ENCODE data around the gene HK2.
"Not testable (repeated sequence)": the region's sequence is repeated elsewhere in the genome, so short reads cannot be mapped to it uniquely, and the experiment has no call there.

The HK2 gene

DNA sequence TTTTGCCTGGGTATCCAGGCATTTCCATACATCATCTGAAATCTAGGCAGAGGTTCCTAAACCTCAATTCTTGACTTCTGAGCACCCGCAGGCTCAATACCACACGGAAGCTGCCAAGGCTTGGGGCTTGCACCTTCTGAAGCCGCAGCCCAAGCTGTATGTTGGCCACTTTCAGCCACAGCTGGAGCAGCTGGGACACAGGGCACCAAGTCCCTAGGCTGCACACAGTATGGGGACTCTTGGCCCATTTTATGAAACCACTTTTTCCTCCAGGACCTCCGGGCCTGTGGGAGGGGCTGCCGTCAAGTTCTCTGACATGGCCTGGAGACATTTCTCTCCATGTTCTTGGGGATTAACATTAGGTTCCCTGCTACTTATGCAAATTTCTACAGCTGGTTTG, 72.5 kb downstream of the HK2 start:
- no peak for DNase-seq

DNA sequence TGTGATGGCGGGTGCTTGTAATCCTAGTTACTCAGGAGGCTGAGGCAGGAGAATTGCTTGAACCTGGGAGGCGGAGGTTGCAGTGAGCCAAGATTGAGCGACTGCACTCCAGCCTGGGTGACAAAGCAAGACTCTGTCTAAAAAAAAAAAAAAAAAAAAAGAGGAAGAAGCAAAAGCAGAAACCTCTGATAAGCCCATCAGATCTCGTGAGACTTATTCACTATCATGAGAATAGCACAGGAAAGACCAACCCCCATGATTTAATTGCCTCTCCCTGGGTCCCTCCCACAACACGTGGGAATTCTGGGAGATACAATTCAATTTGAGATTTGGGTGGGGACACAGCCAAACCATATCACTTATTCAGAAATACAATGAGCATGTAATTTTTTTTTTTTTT, 73.6 kb downstream of the HK2 start:
- not testable (repeated sequence) for DNase-seq

DNA sequence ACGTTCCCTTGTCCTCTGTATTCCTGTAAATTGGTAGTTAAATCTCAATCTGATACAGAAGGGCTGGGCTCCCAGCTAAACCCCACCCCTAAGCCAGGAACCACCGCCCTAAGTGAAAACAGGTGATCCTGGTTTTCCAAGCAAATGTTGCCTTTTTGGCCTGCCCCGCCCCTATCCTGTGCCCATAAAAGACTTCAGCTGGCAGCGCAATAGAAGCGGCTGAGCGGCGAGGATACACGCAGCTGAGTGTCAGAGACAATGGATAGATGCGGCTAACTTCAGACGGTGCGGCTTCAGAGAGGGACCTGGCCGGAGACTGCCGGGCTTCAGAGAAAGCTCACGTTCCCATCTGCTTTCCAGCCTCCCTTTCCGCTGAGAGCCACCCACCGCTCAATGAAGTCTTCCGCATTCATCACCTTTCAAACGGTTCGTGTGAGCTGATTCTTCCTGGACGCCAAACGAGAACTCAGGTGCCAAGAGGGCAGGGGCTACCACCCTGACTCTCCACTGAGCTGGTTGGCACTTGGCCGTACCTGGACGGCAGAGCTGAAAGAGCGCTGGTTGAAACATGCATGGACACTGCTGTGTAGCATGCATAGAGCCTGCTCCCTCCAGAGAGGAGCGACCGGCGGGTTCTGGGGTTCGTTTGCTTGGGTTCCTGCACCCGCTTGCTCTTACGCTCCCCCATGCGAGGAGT, 75.0 kb downstream of the HK2 start:
- no peak for DNase-seq

DNA sequence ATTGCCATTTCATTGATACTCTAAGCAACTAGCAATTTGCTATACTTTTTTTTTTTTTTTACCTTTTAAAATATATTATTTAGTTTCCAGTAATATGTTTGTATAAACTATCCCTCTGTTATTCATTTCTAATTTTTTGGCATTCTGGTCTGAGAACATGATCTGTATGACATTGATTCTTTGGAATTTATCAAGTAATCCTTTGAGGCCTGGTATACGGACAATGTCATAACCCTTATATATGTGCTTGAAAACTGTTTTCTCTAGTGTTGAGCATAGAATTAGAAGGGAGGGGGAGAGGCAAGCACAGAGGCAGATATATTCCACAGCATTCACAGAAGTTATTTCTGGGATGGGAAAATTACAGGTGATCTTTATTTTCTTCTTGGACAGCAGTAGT, 76.3 kb downstream of the HK2 start:
- DNase-seq = no peak

DNA sequence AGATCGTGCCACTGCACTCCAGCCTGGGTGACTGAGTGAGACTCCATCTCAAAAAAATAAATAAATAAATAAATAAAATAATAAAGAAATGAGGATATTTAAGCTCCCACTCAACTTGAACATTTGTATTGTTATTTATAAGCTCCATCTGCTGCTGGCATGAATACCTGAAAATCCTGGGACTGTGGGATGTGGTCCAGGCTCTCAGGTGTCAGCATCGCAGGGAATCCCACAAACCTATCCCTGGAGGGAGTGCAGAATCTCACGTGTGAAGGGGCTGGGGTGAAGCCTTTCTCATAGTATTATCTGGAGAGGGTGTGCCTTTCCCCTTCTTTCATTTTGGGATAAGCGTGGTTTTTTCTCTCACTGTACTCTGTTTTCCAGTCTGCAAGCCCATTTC, 77.1 kb downstream of the HK2 start:
- no peak for DNase-seq

DNA sequence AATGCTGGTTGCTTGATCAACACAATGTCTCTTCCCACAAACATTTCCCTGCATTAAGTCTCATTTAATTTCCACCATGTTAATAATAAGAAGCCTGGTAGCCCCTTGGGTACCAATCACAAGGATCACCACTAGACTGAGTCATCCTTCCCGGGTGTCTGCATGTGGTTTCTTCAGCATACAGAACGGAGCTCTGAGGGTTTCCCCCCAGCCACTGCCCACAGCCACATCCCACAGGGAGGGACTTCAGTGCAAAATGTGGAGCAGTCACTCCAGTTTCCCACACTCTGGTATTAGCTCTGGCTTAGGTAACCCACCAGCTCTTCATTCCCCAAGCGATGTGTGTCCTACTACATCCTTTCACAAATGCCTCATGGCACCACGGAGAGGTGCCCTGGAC, 81.8 kb downstream of the HK2 start:
- DNase-seq = no peak

DNA sequence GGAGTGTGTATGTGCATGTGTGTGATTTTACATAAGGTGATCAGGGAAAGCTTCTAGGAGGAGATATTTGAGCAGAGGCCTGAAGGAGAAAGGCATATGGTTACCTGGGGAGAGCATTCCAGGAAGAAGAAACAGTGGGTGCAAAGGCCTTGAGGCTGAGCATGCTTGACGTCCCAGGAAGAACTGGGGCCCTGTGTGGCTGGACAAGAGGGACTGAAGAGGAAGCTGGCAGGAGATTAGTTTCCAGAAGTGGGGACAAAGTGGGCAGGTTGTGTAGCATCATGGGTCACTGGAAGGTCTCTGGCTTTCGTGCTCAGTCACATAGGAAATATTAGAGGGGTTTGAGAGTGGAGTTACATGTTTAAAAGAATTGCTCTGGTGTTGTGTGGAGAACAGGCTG, 82.5 kb downstream of the HK2 start:
- DNase-seq = no peak

DNA sequence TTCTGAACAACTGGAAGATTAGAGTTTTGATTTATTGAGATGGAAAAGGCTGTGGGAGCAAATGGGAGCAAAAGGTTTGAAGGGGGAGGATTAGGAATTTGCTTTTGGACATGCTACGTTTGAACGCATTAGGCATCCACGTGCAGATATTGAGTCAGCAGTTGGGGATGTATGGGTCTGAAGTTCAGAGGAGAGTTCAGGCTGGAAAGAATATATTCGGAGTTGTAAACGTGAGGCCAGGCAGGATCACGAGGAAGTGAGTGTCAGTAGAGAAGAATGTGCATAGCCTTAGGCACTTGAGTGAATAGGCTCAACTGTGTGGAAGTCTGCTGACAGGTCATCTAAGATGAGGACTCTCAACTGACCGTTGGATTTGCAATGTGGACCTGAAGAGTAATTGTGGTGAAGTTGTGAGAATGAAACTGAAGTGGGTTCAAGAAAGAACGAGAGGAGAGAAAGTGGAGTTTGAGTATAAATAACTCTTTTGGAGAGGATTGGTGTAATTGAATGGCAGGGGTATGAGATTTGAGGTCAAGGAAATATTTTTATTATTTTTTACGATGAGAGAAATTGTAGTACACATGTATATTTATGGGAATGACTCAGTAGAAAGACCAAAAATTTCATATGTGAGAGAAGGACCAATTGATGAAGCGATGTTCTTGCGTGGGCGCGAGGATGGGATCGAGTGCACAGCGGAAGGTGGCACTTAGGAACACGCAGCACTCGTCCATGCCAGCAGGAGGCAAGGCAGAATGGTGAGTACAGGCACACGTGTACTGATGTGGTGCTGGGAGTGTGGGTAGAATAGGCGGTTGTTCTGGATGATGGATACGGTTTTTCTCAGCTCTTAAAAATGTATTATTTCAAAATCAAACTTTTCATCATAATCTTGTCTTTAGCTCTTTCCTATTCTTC, 84.0 kb downstream of the HK2 start:
- DNase-seq = no peak

DNA sequence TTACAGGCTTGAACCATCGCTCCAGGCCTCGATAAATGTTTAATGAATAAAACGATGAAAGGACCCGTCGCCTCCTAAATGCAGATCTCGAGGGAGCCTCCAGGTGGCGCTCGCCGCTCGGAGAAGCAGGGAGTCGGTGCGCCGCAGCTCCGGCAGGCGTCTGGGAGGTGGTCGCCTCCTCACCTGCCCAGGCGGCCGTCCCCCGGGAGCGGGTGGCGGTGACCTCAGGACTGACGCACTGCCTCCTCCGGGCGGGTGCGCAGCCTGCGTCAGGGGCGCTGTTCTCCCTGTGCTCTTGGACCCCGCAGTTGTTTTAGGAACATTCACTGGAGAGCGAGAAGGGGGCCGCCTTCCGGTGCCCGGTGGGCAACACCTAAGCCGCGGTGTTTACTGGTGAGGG, 85.9 kb downstream of the HK2 start:
- DNase-seq = peak; percentile 76

DNA sequence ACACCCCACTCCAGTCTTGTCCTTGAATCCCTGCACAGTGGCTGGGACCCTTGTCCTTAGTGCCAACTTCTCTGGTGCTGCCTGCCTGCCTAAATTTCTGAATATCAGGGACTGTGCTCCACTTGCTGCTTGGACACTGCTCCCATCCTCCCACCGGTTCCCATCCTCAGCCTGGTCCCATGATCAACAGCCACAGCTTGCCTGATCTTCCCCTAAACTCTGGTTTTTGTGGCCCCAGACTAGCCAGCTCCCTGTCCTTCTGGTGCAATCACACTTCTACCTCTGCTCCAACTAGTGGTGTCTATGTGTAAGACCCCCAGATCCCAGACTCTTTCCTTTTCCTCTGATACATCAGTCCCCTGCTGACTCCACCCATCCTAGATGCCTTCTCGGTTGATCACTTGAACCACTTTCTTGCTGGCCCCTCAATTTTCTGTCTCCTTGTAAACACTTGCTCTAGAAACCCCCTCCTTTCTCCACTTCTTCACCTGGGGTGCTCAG, 87.4 kb downstream of the HK2 start:
- no peak for DNase-seq

DNA sequence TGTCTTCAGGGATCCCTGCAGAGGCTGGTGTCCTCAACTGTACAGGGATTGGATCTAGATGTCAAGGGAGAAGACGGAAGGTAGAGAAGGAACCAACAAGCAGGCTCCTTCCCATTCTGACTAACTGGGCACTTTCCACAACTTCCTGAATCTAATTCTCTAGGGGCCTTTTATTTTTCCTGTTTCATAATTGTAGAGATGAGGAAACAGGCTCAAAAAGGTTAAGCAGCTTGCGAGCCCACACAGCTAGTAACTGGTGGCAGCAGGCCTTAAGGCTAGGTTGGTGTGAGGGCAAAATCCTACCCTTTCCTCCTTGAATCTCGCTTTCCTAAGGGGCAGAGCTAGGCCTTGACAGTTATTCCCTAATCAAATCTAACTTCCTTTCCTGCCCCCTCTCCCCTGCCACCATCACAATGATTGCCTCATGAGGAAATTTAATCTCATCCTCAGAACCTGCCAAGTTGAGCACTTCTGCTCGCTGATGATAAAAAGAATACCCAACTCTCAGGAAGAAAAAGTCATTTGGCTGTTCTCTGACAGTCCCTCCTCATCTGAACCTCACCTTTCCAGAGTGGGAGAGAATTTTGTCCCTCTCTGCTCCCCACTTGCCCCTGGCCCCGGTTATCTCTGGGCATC, 88.8 kb downstream of the HK2 start:
- no peak for DNase-seq

DNA sequence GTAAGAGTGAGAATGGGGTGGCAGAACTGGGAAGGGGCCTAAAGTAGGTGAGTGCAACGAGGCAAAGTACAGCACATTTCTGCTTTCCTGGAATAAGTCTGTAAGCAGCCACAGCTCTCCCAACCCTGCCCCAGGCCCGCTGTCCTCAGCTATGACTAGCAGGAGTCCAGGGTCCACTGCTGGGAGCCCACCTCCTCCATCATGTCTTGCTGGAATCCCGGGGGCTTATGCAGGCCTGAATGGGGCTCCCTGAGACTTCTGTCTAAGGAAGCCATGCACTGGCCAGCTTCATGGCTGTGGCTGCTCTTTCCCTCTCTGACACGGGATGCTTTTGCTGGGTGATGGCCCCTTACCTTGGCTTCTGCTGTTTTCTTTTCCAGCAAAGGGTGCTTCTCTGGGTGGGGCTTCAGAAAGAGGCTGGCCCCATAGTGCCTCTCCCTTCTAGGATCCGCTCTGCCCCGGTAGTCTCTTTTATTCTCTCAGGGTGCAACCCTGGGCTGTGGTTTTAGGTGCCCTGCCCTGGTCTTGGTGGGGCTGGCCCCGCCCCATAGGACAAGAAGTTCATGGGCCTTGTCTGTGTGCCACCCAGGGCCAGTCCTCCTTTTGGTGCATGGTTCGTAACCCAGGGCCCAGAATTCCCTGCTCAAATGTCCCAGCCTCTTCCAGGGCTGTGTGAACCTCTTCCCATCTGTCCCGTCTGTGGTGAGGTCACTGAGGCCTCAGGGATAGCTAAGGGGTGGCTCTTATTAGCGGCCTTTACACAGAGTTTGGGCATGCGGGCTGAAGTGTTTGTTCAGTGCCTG, 90.7 kb downstream of the HK2 start:
- no peak for DNase-seq

DNA sequence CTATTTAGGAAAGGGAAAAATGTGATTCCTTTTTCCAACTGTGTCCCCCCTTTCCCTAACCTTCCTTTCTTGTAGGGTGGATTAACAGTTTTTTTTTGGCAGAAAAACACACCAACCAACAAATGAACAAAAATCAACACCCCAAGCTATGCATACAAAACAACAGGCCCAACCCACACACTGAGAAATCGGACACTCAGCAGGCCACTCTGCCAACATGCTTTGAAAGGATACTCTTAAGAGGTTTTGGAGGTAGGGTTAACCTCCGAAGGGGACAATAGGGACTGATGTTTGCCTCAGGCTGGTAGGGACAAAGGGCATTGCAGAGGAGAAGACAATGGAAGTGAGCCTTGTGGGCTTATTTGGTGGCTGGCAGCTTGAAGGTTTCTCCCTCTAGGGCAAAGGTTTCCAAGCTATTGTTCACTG, 91.4 kb downstream of the HK2 start:
- DNase-seq = no peak

DNA sequence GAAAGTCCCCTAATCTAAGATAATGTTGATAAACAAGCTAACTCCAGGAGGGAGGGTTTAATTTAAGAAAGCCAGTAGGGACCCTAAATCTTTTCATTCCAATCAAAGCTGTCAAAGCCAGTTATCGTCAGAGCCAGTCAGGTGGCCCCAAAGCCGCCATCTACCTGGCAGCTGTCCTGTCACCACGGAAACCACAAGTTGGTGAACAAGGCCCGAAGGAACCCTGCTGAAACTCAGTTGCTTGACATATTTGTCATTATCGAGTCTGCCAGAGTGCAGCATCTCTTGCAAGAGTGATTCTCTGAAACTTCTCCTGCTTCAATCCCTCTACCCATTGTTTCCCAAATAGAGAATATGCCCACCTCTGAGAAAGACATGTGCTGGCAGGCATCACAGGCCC, 93.7 kb downstream of the HK2 start:
- DNase-seq = no peak

DNA sequence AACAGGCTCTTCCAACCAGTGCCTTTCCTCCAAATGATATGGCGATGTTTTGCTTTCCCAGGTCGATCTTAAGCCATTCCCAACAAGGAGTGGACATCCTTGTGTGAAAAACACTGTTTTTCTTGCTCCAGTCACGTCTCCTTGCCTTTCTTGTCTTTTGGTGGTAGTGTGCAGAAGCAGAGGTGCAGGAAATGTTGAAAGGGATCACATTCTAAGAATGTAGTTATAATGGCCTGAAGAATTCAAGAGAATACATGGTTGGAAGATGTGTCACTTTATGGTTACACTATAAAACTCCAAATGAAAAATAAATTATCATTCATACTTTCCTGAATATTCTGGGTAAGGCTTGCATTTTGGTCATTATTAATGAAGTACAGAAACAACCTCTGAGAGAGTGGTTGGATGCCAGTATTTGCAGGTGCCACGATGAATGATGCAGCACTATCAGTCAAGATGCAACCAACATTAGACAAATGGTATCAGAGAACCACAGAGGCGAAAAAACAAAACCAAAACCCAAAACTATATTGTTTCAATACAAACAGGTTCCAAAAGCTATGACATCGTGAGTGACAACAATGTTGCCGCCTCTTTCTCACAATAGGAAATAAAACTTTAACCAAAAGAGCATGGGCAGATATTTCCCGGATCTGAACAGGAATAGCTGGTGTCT, 97.0 kb downstream of the HK2 start:
- DNase-seq = no peak

DNA sequence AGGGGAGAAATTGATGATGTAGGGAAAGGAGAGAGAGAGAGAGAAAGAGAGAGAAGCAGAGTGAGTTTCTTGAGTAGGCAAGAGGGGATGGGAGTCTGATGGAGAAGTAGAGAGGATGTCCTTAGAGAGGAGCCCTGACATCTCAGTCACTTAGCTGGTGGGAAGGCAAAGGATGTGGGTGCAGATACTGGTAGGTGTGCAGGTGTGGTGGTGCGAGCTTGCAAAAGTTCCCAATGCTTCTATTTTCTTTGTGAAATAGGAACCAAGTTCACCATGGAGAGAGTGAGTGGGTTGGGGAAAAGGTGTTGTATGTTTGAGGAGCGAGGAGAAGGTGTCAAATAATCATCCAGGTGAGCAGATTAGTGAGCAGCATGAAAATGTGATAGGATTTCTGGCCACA, 98.0 kb downstream of the HK2 start:
- no peak for DNase-seq

DNA sequence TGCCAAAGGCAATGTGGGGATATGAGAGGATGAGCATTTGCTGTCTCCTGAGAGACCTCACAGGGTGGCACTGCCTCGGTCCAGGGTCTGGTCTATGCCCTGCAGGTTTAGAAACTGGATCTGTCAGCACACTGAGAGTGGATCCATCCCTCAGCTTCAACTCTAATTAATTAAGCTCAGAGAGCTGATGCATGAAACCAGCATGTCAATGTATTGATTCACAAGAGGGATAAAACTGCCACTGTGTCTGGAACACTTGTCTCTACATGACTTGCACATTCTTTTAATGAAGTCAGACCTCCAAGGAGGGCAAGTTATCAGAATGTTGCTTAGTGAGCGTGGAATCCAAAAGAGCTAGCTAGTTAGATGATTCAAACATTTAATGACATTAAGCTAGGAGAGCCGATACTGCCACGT, 102.1 kb downstream of the HK2 start:
- DNase-seq = no peak

DNA sequence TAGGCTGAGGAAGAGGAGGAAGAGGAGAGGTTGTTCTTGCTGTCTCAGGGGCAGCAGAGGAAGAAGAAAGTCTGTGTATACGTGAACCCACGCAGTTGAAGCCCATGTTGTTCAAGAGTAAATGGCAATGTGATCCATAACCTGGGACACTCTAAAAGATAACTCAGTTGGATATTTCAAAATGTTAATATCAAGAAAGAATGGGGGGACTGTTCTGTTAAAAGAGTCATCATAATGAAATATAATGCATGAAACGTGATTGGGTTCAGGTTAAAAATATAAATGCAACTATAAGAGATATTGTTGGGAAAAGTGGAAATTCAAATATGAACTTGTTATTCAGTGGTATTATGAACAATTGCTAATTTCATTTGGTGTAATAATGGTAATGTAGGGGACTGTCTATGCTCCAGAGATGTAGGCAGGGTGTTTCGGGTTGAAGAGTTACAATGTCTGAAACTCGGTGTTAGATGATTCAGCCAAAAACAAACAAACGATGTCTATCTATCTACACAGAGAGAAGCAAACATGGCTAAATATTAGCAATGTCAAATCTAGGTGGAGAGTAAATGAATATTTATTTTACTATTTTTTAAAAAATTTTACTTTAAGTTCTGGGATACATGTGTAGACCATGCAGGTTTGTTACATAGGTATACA, 103.4 kb downstream of the HK2 start:
- no peak for DNase-seq

DNA sequence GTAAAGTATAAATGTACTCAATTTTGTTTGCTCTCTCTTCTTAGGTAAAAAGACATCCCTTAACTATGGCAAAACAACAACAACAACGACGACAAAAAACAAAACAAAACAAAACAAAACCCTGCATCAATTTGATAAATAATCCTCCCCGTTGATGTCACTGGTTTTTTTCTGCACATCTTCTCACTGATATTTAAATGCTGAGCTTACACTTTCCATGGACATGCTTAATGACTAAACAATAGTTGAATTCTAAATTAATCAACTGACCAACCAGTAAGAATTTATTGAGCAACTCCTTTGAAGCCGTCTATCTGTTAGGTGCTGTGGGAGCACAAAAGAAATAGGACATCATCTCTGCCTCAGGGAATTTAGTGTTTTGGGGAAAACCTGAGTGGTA, 104.3 kb downstream of the HK2 start:
- DNase-seq = no peak

DNA sequence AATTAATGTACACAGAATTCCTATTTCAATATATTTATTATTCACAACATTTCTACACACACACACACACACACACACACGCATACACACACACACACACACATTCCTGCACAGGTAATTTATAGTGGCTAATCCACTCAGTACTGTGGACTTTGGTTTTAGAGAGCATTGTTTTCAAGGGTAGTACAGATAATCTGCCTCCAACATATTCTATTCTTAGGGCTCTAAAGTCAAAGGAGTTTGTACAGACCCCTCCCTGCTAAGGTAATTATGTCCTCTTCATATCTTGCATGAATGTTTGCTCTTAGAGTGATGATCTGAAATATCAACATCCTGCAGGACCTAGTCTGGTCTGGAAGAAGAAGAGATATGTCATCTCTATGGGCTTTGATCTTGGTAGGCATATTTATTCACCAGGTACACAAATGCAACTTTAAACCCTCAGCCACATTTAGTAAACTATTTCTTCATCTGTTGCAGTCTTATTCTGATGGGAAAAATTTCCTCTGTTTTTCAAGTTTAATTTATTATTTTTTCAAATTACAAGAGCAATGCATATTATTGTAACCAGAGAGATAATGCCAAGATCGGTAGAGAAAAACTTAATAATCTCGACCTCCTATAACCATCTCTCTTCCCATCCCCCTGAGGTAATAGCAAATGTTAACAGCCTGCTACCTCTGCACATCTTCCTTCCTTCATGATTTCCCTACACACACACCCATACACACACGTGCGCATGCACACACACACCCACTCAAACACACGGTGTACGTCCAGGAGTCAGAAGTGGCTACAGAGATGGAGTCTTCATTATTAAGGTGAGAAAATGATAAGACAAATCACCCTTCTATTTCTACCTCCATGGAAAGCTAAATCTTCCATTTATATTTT, 106.2 kb downstream of the HK2 start:
- DNase-seq = no peak

DNA sequence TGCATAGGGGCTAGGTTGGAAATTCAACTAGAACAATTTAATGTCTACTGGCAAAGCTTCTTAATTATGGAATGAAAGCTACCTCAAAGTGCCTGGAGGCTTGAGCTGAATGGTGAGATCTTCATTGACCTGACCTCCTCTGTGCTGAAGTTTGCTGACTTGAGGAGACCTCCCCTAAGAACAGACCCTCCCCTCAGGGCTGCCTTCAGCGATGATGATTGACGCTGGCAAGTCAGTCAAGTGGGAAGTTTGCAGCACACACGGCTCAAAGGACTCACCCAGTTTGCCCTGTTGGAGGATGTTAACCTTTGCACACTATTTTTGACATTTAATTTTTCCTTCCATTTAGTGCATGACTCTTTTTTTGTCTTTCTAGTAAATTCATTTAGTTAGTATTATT, 107.4 kb downstream of the HK2 start:
- DNase-seq = no peak
